GM12878 (cell line): ENCODE data around the gene PTEN. TPM values are rescaled to one million over a fixed set of nuclear protein-coding genes. Genes with fewer than 3 reads are reported as not detected.
A peak's percentile ranks its signal among the peaks of the same experiment; 100 is the strongest.

Source experiments
- ATAC-seq: fragments of 200-7000 bp; cut with Tn5 transposase; 3 replicates; pipeline ENCODE4 v1.9.1; 2020; ENCODE audit warnings: mild to moderate bottlenecking, moderate library complexity
- BruUV-seq: library from RNA; stranded (reverse); fragments of 400-500 nt; replicated peaks from 2 replicates; lab custom pipeline; 2021; lab: Mats Ljungman, UMichigan
- CTCF ChIA-PET: fragments of 300-600 bp; sonication (Branson Sonifier 250); formaldehyde crosslinking; extraction: SDS; loops from one replicate; lab custom pipeline; 2021; ENCODE audit warnings: inconsistent platforms; lab: Yijun Ruan, JAX
- POLR2A ChIA-PET: fragments of 350-600 bp; formaldehyde crosslinking; extraction: SDS; loops from one replicate; lab custom pipeline; 2021; ENCODE audit warnings: inconsistent platforms; lab: Charles Lee
- RAD21 ChIA-PET: fragments of 300-600 bp; sonication (Branson Sonifier 250); formaldehyde crosslinking; loops from one replicate; lab custom pipeline; 2023; ENCODE audit warnings: antibody characterized with exemption; ENCODE audit not compliant: unreplicated experiment; lab: Charles Lee
- SMC1A ChIA-PET: fragments of 300-600 bp; sonication (Branson Sonifier 250); formaldehyde crosslinking; loops from one replicate; lab custom pipeline; 2023; ENCODE audit not compliant: unreplicated experiment, uncharacterized antibody; lab: Charles Lee
- DNase-seq: peaks from one replicate; pipeline ENCODE4 v3.0.0-alpha.2; 2011; ENCODE audit warnings: low read depth, low spot score
- FAIRE-seq: peaks from 3 replicates; lab custom pipeline; 2011; peaks lifted over from hg19 to GRCh38; lab: Jason Lieb, UNC
- H2AFZ ChIP-seq: 2 replicates; pipeline ENCODE4 v1.6.0; 2011; ENCODE audit warnings: low read depth, low read length, control low read depth; ENCODE audit not compliant: control insufficient read depth
- H3K27ac ChIP-seq: 2 replicates; pipeline ENCODE4 v1.5.1; 2011; ENCODE audit warnings: control low read depth; ENCODE audit not compliant: control insufficient read depth, insufficient read depth
- H3K27me3 ChIP-seq, 2 experiments: replicated peaks in 1 of 2; 2 replicates each; pipeline versions ENCODE4 v1.6.0 to v1.6.1; 2011; ENCODE audit warnings: low read length in 1 of 2; ENCODE audit not compliant: control insufficient read depth in 2 of 2, insufficient read depth in 2 of 2
- H3K36me3 ChIP-seq, 2 experiments: 2 replicates each; pipeline ENCODE4 v1.5.1; 2011; ENCODE audit warnings: low read length in 1 of 2; ENCODE audit not compliant: control insufficient read depth in 2 of 2, insufficient read depth in 2 of 2
- H3K4me1 ChIP-seq: 2 replicates; pipeline ENCODE4 v1.6.1; 2011; ENCODE audit warnings: mild to moderate bottlenecking, low read length, moderate library complexity, mixed read lengths; ENCODE audit not compliant: control insufficient read depth, insufficient read depth
- H3K4me2 ChIP-seq: 2 replicates; pipeline ENCODE4 v1.6.0; 2011; ENCODE audit warnings: control low read depth; ENCODE audit not compliant: control insufficient read depth, insufficient read depth
- H3K4me3 ChIP-seq: fragments of 200-600 bp; sonication (generic); 2 replicates; pipeline ENCODE4 v1.5.1; 2016
- H3K79me2 ChIP-seq: 2 replicates; pipeline ENCODE4 v1.6.0; 2011; ENCODE audit warnings: low read length; ENCODE audit not compliant: control insufficient read depth, insufficient read depth
- H3K9ac ChIP-seq: 2 replicates; pipeline ENCODE4 v1.8.0; 2011; ENCODE audit warnings: low read length, control low read depth, mixed read lengths; ENCODE audit not compliant: control insufficient read depth, insufficient read depth
- H3K9me3 ChIP-seq: replicated peaks from 3 replicates; pipeline ENCODE4 v1.5.1; 2011; ENCODE audit warnings: mild to moderate bottlenecking, low read length; ENCODE audit not compliant: control insufficient read depth, insufficient read depth
- H4K20me1 ChIP-seq: 2 replicates; pipeline ENCODE4 v1.6.0; 2011; ENCODE audit not compliant: control insufficient read depth, insufficient read depth
- ATF2 ChIP-seq: IDR thresholded peaks from 2 replicates; pipeline ENCODE4 v1.6.1; 2012; ENCODE audit warnings: low read length, inconsistent platforms
- JUNB ChIP-seq: IDR thresholded peaks from 2 replicates; pipeline ENCODE4 v1.6.1; 2016; ENCODE audit warnings: antibody characterized with exemption, mild to moderate bottlenecking
- MTA3 ChIP-seq: IDR thresholded peaks from 2 replicates; pipeline ENCODE4 v1.6.1; 2012; ENCODE audit warnings: low read length, inconsistent platforms, borderline replicate concordance
- RUNX3 ChIP-seq: IDR thresholded peaks from 2 replicates; pipeline ENCODE4 v1.6.1; 2012; ENCODE audit warnings: low read length, inconsistent platforms
- WGBS: methylation state at CpG from one replicate; pipeline ENCODE4 v1.1.6; 2016; ENCODE audit warnings: low lambda C conversion rate; ENCODE audit not compliant: insufficient replicate concordance, insufficient coverage; ENCODE audit errors: missing lambda C conversion rate; 5-methylcytosine and 5-hydroxymethylcytosine counted together
- in situ Hi-C: fragments of 300-500 bp; cut with MboI; formaldehyde crosslinking; loops from 9 replicates; pipeline ENCODE4 v1.14.3; 2018; ENCODE audit warnings: mixed read lengths
- intact Hi-C: fragments of 100-400 bp; cut with micrococcal nuclease; formaldehyde crosslinking; loops from one replicate; pipeline ENCODE4 v1.14.2; 2022; ENCODE audit not compliant: unreplicated experiment
- polyA plus RNA-seq, 11 experiments: library from polyadenylated mRNA; depleted of rRNA in 4 of 11; unstranded in 6 of 11; stranded (reverse) in 5 of 11; fragments of >200 nt; fragmentation: Nextera tagmentation in 4 of 11; fragmentation: Illumina TruSeq in 1 of 11; extraction: Ambion mirVana in 4 of 11; extraction: Trizol in 1 of 11; gene quantifications; 1 replicate in 1 of 11; 2 replicates in 10 of 11; pipeline versions ENCODE4 v1.2.1 to v1.2.3, GENCODE V29; 2011 to 2016; ENCODE audit warnings: inconsistent platforms in 2 of 11, missing spikeins in 2 of 11, low read depth in 1 of 11
- total RNA-seq, 4 experiments: library from RNA; depleted of rRNA in 3 of 4; stranded (reverse); fragments of >200 nt in 3 of 4; fragmentation: Illumina TruSeq in 1 of 4; extraction: Trizol in 1 of 4; gene quantifications; 2 replicates each; pipeline versions ENCODE4 v1.2.1 to v1.2.3, GENCODE V29; 2013 to 2021

The PTEN gene
- total and polyA plus RNA-seq, 10 of the 15 experiments (the other 5 are each of a cell fraction or from before 2014, with no cell fraction given), result 26.1 to 175 (median 58.1) TPM

DNA sequence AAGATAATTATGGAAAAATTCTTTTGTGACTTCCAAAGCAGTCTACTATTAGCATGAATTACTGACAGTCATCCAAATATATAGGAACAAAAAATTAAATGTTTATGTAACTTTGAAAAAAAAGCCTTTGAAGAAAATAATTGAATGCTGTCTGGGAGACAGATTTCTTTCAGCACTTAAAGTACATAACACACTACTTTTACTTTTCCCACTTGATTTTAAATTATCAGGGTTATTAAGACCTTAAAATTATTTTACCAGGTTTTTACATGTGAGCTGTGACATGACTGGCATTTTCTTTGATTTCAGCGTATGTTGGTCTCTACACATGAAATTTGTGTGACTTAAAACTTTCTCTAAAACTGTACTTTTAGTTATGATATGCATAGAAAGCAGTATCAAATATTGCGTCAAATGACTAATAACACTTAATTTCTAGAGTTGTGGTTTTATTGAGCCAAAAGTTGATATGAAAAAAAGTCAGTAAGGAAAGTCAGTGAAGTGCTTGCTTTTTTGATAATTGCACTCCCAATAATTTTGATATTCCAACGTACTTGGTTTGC is 3.1 kb downstream of the PTEN start:
- Histone ChIP-seq H3K4me3 (peak overlapping the region; percentile 94), H3K27me3 (no peaks in the 10 kb centered on the region), H3K27ac (peak overlapping the region; percentile 90), H3K4me1 (no peaks in the 10 kb centered on the region), H3K9me3 (no peaks in the 10 kb centered on the region), H3K36me3 (0 out of 4 replicates have a peak, but pooled peaks cover 0 to 8% of the 10 kb centered on the region in 2 experiments), H4K20me1 (no peaks in the 10 kb centered on the region), H3K79me2 (peaks cover 96% of the 10 kb centered on the region), H2AFZ (no peak overlapping the region), H3K4me2 (peak overlapping the region; percentile 84; the same call in 1 of the 2 replicates), H3K9ac (peak overlapping the region; percentile 90)
- in situ Hi-C loops, result loop anchor here (10.0 kb wide), 1 partner anchor 198 kb away; no protein-coding TSS in a partner anchor
- DNase-seq, result no peak
- ATAC-seq, result no peak
- BruUV-seq, result no TSS peak
- FAIRE-seq, result no peak
- ChIA-PET SMC1A (interaction anchor here (1.0 to 6.9 kb wide), 10 partner anchors 8 to 523 kb away, joined by 3 to 140 read pairs (median 6); no protein-coding TSS in a partner anchor), POLR2A (no interaction called here), RAD21 (interaction anchor here (1.0 to 6.4 kb wide), 10 partner anchors 17 to 523 kb away, joined by 3 to 51 read pairs (median 8); no protein-coding TSS in a partner anchor), CTCF (interaction anchor here (1.2 to 2.9 kb wide), 3 partner anchors 78 to 522 kb away, joined by 3 to 14 read pairs (median 5); no protein-coding TSS in a partner anchor)
- 0% methylated on average over 3 of the region's 3 CpGs for WGBS
- peak; percentile 43; the same call in 1 of the 2 replicates for TF ChIP-seq ATF2
- TF ChIP-seq MTA3, result no peak
- TF ChIP-seq RUNX3, result peak; percentile 63; the same call in 1 of the 2 replicates
- TF ChIP-seq JUNB, result peak; percentile 61
- intact Hi-C loops, result no loop called here
